ENCODE measurements around the gene MCRIP2.
"Not testable (repeated sequence)": the region's sequence is repeated elsewhere in the genome, so short reads cannot be mapped to it uniquely, and the experiment has no call there.

The MCRIP2 gene, protein sequence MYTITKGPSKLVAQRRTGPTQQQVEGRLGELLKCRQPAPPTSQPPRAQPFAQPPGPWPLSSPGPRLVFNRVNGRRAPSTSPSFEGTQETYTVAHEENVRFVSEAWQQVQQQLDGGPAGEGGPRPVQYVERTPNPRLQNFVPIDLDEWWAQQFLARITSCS

DNA sequence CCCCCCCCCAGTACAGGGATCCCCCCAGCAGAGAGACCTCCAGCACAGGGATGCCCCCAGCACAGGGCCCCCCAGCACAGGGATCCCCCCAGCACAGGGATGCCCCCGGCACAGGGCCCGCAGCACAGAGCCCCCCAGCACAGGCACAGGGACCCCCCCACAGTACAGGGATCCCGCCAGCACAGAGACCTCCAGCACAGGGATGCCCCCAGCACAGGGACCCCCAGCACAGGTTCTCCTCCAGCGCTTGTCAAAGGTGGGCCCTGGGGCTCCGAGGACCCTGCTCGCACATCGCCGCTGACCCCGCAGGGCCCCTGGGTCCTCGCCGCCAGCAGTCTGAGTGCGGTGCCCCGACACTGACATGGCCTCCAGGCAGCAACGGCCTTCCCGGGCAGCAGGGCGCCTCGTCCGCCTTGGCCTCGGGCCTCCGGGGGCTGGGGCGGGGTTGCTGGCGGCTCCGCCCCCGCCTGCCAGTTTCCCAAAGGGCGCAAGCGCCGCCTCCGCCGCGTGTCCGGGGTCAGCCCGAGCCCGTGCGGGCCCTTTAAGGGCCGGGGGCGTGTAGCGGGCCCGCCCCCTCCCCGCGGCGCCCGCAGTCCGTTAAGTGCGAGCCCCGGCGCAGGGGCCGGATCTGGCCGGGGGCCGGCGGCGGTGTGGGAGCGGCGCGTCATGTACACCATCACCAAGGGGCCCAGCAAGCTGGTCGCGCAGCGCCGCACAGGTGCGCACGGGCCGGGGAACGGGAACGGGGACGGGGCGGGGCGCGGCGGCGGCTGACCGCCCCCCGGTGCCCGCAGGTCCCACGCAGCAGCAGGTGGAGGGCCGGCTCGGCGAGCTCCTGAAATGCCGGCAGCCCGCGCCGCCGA lies at the start of gene MCRIP2:
TSS of gene MCRIP2 (plus strand) at position 503 of the 863 bp plus-strand sequence. CDS start at position 667, 164 bp downstream.
- peak; percentile 84 for DNase-seq

DNA sequence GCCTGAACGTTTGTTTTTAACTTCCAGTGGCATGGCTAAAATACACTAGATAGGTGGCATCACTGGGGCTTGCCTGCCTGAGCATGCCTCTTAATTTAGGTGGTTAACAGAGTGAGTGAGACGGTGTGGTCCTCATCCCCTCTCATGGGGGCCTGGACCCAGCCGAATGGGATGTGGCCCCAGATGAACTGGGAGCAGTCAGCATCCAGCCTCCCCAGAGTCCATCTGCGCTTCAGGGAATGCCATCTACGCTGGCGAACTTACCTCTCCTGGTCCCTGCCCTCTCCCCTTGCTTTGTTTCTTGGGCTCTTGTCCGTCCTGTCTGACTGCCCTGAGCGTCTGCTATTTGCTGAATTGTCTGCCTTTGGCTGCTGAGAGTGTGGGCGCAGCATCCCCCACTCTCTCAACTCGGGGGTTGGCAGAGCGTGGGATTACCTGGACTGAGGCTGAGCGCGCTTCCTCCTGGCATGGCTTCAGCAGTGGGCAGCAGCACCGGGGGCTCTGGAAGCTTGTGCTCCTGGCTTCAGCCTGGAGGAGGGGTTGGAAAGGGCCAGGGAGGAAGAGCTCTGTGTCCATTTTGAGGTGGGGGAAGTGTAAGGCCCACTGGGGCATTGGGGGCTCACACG lies 49.6 kb upstream of the MCRIP2 start:
- DNase-seq = no peak

DNA sequence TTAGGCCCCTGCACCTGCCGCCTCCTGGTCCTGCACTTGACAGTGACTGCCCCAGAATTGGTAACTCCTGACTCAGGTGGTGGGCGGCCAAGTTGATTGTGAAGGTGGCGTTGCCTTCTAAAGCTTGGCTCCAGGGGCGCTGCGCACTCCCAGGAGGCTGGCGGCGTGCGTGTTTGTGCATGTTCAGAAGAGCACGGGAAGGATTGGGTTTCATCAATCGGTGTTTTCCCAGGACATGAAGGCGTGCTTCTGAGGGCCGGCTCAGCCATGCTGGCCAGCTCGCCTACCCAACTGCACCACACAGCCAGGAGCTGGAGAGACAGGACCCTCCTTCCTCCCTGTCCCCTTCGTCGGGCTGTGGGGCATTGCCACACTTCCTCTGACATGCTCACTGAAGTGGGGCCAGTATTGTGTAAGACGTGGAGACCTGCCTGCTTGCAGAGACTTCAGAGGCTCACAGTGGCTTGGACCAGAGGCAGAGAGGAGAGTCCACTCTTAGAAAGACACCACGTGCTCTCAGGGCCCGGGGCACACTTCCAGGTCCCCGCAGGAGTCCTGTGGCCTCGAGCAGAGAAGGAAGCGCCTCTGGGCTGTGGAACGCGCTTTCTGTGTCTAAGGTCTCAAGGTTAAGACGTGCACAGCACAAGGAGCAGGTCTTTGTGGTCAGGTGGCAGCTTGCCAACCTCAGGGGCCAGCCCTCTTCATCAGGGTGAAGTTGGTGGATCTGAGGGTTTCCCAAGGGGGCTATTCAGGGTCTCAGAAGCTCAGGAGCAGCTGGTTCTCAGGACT lies 48.9 kb upstream of the MCRIP2 start:
- DNase-seq = no peak

DNA sequence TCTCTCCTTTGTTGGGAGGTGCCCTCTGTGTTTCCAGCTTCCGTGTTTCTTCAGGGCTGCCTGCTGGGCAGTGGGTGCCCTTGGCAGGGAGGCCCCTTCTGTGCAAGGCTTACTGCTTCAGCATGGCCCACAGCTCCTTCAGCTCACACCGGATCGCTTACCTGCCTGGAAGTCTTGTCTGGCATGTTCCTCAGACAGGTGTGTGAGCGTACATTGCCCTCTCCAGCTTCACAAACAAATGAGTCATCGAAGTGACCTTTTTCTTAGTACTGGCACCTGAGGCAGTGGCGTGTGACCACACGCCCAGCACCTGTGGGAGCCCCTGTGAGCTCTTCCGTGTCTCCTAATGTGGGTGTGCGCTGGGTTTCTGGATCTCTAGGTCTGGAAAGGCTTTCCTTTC lies 48.2 kb upstream of the MCRIP2 start:
- DNase-seq = no peak

DNA sequence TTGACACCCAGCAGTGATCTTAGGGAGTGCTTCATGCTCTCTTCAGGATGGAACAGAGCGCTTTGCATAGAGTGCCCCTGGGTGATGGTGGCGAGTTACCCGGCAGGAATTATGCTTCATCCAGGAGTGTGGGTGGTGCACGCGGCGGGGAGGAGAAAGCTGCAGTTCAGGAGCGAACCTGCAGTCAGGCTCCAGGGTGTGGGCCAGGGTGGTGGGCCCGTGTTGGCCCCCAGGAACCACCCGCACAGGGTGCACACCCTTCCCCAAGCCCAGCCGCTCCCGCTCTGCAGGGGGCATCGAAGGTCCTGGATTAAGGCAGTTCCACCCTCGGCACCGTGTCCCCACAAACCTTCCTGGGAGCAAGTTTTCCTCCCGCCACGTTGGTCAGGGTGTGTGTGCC lies 47.8 kb upstream of the MCRIP2 start:
- no peak for DNase-seq

DNA sequence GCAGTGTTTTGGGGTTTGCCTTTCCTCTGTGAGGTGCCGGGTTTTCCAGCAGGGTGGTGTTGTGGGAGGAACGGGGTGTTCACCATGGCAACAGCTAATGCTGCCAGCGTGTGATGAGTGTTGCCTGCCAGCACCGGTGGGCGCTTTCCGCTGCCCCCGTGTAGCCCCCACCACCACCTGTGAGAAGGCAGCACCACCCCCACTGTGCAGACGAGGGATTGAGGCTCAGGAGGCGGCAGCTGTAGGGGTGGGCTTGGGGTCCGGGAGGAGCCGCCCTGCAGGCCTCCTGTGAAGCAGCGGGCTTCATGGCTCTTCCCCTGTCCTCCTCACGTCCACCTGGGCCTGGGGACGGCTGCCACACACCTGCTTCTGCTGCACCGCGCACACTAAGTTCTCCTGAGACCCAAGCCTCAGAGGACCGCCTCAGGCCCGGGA lies 46.5 kb upstream of the MCRIP2 start:
- no peak for DNase-seq

DNA sequence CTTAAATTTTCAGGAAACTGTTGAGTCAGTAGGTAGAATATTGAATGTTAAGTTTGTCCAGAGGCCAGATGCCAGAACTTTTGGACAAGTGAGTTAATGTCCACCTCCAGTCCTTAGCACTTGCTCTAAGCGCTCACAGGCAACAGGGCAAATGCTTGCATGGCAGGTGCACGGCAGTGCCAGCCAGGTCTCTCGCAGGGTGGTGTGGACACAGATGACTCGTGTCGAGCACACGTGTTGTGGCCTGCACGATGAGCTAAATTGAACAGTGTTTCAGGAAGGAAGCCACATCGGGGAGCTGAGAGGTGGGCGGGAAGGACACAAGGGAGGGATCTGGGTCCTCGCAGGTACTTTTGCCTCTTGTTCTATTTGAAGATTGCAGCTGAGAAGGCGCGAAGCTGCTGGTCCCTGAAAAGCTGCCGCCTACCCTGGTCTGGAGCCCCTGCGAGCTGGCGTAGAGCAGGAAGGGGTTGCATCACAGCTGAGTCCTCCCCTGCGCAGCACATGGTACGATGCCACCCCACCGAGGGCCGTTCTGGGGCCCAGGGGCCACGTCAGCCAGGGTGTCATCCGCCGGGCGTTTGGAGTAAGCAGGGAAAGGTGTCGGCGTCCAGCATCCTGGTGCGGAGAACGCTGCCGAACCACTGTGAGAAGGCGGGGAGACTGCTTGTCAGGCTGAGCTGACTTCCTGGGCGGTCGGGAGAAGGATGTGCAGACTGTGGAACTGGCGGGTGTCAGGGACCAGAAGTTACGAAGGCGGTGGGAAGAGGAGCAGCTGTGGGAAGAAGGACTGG lies 45.5 kb upstream of the MCRIP2 start:
- DNase-seq = no peak

DNA sequence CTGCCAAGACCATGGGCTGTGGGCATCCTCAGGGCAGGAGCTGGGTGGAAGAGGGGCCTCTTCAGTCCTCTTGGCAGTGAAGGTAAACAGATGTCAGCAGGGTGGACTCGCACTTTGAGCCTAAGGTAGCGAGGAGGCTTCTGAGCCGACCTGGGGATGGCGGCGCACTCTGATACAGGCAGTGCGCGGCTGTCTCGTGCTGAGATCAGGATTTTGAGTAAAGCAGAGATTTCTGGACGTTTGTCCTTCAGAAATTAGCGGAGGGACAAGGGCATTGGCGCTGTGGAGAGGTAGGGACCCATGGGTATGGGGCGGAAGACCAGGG lies 44.9 kb upstream of the MCRIP2 start:
- DNase-seq = no peak

DNA sequence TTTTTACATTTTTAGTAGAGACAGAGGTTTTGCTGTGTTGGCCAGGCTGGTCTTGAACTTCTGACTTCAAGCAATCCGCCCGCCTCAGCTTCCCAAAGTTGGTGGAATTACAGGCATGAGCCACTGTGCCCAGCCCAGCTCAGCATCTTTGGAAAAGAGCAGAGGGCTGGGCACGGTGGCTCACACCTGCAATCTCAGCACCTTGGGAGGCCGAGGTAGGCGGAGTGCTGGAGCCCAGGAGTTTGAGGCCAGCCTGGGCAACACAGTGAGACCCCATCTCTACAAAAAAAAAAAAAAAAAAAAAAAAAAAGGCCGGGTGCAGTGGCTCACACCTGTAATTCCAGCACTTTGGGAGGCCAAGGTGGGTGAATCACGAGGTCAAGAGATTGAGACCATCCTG lies 44.0 kb upstream of the MCRIP2 start:
- DNase-seq = not testable (repeated sequence)

DNA sequence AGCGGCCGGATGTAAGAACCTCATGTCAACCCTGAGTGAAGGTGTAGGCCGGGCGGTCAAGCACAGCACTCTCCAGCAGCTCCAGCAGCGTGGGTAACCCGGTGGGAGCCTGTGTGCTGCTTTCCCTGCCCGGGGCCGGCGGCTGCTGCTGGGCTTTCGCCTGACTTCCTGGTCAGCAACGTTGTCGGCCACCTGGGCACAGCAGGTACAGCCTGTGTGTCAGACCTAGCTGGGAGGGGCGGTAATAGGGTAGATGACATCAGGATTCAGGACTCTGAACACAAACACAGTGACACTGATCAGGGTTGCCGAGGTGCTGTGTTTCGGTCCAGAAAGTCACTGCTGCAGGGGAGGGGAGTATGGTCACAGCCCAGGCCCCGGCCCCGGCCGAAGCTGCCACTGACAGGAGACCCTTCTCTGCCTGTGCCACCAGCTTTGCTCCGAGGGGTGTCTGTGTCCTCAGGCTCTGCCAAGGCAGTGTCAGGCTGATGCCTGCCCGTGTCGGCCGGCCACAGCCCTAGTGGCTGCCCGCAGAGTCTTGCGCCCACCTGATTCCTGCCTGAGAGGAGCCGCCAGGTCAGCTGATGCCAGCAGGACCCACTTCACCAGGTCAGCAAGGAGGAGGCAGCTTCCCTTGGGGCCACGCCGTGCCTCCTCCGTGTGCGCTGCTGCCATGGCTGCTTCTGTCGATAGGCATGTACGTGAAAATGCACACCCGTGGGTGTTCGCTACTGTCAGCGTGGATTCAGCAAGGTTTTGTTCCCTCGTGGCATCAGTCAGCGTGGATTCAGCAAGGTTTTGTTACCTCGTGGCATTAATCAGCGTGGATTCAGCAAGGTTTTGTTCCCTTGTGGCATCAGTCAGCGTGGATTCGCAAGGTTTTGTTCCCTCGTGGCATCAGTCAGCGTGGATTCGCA lies 42.5 kb upstream of the MCRIP2 start:
- DNase-seq = no peak

DNA sequence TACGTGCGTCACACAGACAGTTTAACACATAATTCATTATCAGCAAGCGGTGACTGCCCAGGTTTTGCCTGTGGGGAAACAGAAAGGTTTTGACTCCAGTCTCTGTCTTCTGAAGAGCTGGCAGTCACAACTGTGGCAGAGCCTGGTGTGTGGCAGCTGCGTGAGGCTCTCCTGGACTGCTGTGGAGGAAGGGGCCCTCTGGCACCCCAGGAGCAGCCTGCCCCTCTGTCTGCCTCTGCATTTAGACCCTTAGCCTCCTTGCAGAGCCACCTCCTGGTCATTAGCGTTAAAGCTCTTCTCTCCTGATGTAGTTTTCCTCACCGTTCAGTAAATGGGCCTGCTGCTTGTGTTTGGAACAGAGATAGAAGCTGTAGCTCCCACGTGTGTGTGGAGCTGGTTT lies 40.8 kb upstream of the MCRIP2 start:
- no peak for DNase-seq

DNA sequence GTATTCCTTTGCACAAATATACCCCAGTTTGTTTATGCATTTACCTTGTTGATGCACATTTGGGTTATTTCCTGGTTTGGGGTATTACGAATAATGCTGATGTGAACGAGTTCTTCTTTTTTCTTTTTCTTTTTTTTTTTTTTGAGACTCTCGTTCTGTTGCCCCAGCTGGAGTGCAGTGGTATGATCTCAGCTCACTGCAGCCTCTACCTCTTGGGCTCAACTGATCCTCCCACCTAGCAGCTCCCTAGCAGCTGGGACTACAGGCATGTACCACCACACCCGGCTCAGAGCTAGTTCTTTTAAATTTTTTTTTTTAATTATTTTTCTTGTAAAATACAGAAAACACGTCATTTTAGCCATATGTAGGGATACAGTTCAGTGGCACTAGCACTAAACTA lies 37.7 kb upstream of the MCRIP2 start:
- DNase-seq = no peak

DNA sequence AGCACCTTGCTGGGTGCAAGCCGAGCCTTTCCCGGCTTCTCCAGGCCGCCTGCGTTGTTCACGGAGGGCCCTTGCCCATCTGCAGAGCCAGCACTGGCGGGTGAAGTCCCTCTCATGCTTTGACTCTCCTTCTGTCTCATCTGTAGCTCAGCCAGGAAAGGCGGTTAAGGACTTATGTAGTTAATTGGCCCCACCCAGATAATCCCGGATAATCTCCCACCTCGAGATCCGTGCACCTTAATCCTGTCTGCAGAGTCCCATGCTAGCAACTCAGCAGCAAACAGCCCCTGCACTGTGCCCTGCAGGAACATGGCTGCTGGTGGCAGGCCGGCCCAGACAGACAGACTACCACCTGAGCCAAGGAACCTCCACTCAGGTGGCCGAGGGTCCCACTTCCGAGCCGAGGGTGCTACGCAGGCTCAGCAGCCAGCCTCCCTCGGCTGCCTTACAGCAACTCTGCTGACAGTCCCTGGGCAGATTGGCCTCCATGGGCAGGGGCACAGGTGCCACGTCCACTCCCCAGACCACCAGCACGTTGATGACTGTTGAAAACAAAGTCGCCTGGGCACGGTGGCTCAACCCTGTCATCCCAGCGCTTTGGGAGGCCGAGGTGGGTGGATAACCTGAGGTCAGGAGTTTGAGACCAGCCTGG lies 34.8 kb upstream of the MCRIP2 start:
- DNase-seq = no peak

DNA sequence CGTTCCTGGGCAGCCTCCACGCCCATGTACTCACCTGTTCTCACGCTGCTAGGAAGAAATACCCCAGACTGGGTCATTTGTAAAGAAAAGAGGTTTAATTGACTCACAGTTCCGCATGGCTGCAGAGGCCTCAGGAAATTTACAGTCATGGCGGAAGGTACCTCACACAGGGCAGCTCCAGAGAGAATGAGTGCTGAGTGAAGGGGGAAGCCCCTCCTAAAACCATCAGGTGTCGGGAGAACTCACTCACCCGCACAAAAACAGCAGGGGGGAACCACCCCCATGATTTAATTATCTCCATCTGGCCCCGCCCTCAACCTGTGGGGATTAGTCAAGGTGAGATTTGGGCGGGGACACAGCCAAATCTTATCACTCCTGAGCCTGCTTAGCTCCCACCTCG lies 33.6 kb upstream of the MCRIP2 start:
- no peak for DNase-seq

DNA sequence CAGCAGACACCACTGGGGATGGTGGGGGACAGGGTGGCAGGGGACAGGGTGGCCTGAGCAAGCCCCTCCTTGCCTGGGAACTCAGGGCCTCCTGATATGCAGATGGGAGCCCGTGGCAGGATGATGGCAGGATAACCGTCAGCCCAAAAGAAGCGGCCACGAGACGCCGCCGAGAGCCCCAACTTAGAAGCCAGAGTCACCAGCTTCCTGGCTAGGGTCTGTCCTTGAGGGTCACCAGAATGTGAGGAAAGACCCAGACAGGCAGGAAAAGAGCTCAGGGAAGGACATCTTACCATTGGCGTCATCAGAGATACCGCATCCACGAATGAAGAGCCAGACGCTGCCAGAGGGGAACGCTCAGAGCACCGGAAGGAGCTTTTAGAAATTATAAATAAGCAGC lies 32.3 kb upstream of the MCRIP2 start:
- no peak for DNase-seq

DNA sequence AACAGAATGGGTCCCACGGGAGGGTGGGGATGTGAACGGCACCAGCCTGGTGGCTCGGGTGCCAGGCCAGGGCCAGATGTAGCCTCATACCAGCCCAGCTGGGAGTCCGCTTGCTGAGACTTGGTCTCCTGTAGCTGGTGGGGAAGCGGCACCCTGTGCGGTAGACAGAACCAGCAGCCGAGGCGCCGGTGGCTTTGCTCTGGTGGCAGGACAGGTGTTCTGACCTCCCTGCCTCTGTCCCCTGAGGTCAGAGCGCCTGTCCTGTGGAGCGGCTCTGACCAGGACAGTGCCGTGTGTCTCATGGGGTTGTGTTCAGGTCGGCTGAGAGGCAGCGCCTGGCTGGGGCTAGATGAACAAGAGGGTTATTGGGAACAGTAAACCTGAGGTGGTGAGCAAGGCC lies 31.6 kb upstream of the MCRIP2 start:
- no peak for DNase-seq

DNA sequence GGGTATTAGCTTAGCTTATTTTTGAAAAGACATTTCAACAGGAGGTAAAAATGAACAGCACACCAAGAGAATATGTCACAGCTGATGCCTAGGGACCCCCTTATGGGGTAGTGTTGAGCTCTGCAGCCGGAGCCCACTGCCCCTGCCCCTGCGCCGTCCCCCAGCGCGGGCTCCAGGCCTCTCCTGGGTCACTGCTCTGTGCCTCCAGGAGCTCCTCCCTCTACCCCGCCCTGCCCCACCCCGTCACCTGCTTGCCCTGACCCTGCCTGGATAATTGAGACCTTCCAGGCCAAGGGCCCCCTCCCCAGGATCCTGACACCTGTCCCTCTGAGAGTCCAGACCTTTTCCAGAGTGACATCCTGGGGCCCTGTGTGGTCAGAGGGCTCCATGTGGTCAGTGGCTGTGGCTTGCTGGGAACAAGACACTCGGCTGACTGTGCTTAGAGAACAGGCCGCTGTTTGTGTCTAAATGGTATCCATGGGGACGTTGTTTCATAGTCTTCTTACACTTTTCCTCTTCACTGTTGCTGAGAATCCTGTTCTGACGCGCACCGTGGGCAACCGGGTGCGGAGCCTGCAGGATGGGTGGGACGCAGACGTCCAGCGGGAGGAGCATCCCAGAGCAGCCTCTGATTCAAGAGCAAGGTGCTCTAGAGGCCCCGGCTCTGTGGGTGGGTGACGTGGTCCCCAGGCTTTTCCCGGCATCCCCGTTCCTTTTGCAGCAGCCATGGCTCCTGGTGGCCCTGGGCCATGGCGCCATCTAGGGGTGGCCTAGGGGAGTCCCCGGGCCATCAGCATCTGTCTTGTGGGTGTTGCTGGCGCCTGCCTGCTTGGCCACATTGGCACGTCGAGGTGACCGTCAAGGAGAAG lies 30.9 kb upstream of the MCRIP2 start:
- DNase-seq = peak; percentile 31

DNA sequence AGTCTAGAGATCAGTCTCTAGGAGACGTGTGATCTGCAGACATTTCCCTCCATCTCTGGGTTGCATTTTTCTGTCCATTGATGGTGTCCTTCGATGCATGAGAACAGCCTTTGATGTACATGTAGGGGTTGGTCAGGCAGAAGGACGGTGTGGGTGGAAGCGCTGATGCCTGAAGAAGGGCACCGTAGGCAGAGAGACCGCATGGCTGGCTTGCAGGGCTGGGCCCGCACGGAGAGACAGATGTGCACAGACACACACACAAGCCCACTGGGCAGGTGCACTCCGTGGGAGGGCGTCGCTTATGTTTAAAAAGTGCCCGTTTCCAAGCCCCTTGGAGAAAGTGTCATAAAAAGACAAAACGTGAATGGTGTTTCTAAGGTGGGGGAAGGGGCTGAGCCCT lies 26.5 kb upstream of the MCRIP2 start:
- DNase-seq = no peak

DNA sequence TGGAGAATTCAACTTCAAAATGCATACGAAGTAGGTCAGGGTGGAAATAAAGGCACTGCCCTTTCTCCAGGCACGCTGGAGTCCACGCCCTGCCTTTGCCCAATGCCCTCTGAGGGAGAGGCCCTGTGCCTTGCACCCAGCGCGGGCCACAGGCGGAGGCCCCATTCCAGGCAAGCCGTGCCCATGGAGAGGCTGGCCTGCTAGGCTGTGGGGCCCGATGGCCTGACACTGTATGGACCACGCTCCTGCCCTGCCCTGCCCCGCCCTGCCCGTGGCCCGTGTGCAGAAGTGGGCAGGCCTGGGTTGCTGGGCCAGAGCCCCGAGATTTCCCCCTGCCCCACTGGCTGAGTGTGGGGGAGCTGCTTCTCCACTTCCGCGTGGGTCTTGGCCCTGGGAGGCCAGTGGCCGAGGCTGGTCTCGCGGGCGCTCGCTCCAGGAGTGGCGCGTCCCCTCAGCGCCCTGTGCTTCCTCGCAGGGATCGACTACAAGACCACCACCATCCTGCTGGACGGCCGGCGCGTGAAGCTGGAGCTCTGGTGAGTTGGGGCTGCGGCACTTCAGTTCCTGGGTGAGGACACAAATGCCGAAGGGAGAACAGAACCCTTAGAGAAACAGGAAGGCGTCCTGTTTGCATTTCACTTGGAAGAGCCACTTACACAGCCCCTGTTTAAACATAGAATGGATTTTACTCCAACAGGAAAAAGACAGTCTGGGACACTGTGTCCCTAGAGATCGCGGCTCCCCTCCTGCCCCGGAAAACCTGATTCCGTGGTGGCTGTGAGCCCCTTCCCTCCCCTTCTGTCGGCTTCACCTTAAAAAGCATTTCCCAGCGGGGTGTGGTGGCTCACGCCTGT lies 24.7 kb upstream of the MCRIP2 start:
- DNase-seq = no peak

Data from activated CD4-positive, alpha-beta T cell treated with anti-CD3 and anti-CD28 coated beads, Interleukin-2, amount 50 U/mL, for 16 hours (primary cell).